Vagina (tissue), 2 donors: ENCODE results near the gene WDR45B. TPM values are rescaled to one million over a fixed set of nuclear protein-coding genes. Genes with fewer than 3 reads are reported as not detected.

ENCODE experiments used
- DNase-seq, 2 donors: peaks; one replicate each; pipeline ENCODE4 v3.0.0-alpha.2; 2017; ENCODE audit errors: extremely low spot score in 2 of 2
- H3K27ac ChIP-seq: fragments of 200-600 bp; sonication (generic); one replicate; pipeline ENCODE4 v1.5.1; 2019
- H3K27me3 ChIP-seq: fragments of 200-600 bp; sonication (generic); one replicate; pipeline ENCODE4 v1.5.1; 2019
- H3K36me3 ChIP-seq, 2 donors: fragments of 200-600 bp; sonication (generic); one replicate each; pipeline ENCODE4 v1.5.1; 2017 to 2019
- H3K4me1 ChIP-seq: fragments of 200-600 bp; sonication (generic); one replicate; pipeline ENCODE4 v1.5.1; 2019
- H3K4me3 ChIP-seq, 2 donors: fragments of 200-600 bp; sonication (generic); 1 replicate in 1 of 2; 2 replicates in 1 of 2; pipeline ENCODE4 v1.5.1; 2016 to 2019
- H3K9me3 ChIP-seq: fragments of 200-600 bp; sonication (generic); one replicate; pipeline ENCODE4 v1.5.1; 2019
- POLR2A ChIP-seq, 2 donors: fragments of 450-650 bp; IDR thresholded peaks; one replicate each; pipeline ENCODE4 v1.6.1; 2017; ENCODE audit warnings: antibody characterized with exemption in 2 of 2, mild to moderate bottlenecking in 2 of 2, moderate library complexity in 2 of 2
- POLR2AphosphoS5 ChIP-seq, 2 donors: sonication (generic); formaldehyde crosslinking; IDR thresholded peaks; one replicate each; pipeline ENCODE4 v1.9.0; 2017; ENCODE audit warnings: antibody characterized with exemption in 2 of 2, mild to moderate bottlenecking in 2 of 2, low read depth in 1 of 2; ENCODE audit not compliant: insufficient read depth in 1 of 2
- intact Hi-C: fragments of 100-400 bp; cut with DNase I; formaldehyde crosslinking; loops from one replicate; pipeline ENCODE4 v1.15.1; 2023
- microRNA-seq: library from miRNA; unstranded; fragments of <30 nt; microRNA quantifications from one replicate; pipeline ENCODE4, GENCODE V29; 2017; ENCODE audit warnings: borderline number of aligned reads, borderline replicate concordance
- small RNA-seq: library from RNA; depleted of rRNA; stranded (forward); fragments of <200 nt; gene quantifications from one replicate; pipeline ENCODE3, GENCODE V24; 2016
- total RNA-seq: library from RNA; depleted of rRNA; stranded (reverse); fragments of >200 nt; gene quantifications from one replicate; pipeline ENCODE4 v1.2.3, GENCODE V29; 2016
- TF ChIP-seq, protein P1 (sequence below), 3 experiments: fragments of 450-650 bp in 2 of 3; fragments of 200-600 bp in 1 of 3; sonication (generic) in 1 of 3; IDR thresholded peaks; one replicate each; pipeline ENCODE4 v1.5.1; 2017 to 2019; ENCODE audit warnings: antibody characterized with exemption in 3 of 3, mild to moderate bottlenecking in 2 of 3, moderate library complexity in 2 of 3

WDR45B gene
- total RNA-seq, 1 donor from 2014 or later = 86.4 TPM

DNA sequence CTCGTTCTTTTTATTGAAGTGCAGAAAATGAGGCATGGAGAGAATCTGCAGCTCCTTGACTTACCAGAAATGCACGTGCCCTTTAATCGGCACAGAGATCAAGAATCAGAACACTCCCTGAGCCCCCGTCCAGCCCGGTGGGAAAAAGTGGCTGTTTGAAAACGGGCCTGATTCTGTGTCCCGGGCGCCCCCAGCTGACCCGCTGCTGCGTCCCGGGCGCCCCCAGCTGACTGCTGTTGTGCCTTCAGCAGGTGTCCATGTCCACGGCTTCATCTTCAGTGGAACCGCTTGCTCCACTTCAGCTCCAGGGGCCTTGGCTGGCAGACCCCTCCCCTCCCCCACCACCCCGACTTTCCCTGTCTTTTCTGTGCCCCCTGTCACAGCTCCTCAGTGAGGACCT, 81.0 kb downstream of the WDR45B start:
- intact Hi-C loops = no loop called here
- H3K4me3 ChIP-seq = no peak overlapping the region
- H3K36me3 ChIP-seq = peaks cover 5 to 34% of the 10 kb centered on the region in 2 donors
- DNase-seq = no peak
- no peak overlapping the region for H3K27ac ChIP-seq
- H3K9me3 ChIP-seq = no peaks in the 10 kb centered on the region
- H3K4me1 ChIP-seq = peaks cover 18% of the 10 kb centered on the region
- no peaks in the 10 kb centered on the region for H3K27me3 ChIP-seq
- TF ChIP-seq POLR2AphosphoS5 (IDR thresholded peaks at IDR 0.05; ENCODE audit: insufficient read depth in 1 of 2, low read depth in 1 of 2) (no peak), POLR2A (IDR thresholded peaks at IDR 0.05) (no peak)
- TF ChIP-seq, protein P1, sequence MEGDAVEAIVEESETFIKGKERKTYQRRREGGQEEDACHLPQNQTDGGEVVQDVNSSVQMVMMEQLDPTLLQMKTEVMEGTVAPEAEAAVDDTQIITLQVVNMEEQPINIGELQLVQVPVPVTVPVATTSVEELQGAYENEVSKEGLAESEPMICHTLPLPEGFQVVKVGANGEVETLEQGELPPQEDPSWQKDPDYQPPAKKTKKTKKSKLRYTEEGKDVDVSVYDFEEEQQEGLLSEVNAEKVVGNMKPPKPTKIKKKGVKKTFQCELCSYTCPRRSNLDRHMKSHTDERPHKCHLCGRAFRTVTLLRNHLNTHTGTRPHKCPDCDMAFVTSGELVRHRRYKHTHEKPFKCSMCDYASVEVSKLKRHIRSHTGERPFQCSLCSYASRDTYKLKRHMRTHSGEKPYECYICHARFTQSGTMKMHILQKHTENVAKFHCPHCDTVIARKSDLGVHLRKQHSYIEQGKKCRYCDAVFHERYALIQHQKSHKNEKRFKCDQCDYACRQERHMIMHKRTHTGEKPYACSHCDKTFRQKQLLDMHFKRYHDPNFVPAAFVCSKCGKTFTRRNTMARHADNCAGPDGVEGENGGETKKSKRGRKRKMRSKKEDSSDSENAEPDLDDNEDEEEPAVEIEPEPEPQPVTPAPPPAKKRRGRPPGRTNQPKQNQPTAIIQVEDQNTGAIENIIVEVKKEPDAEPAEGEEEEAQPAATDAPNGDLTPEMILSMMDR (IDR thresholded peaks at IDR 0.05) = no peak

DNA sequence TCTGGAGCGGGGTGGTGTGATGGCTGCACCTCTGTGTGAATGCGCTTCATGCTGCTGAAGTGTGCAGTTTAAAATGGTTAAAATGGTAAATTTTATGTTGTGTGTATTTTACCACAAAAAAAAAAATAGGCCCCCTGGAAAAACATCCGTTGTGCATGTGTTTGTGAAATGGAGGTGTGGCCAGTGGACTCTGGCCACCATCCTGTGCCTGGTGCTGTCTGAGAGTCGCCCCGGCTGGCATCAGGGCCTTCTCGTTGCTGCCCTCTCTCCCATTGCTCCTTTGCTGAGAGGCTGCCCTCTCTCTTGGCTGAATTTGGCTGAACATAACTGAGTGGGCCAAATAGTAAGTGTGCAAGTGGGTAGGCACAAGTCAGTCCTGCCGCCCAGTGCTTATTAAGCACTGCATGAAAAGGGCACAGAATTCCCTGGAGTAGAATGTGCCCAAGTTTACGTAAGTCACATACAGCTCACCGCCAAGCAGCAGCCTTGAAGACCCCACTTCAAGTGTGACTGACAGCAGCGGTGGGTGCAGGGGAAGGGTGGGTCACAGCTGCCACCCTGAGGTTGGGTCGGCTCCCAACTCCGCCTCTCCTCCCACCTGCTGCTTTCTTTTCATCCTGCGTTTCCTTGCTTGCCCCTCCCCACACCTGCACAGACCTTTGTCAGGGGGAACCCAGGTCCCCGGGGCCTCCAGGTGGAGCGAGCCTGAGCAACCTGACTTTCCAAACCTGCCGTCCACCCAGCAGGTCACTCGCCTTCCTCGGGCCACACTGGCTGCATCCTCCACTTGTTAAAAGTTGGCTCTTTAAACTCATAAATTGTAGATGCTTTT, 81.9 kb downstream of the WDR45B start:
- Histone ChIP-seq H3K9me3 (no peaks in the 10 kb centered on the region), H3K4me1 (peaks cover 27% of the 10 kb centered on the region), H3K27ac (no peak overlapping the region), H3K4me3 (no peak overlapping the region), H3K27me3 (no peaks in the 10 kb centered on the region), H3K36me3 (peaks cover 5 to 25% of the 10 kb centered on the region in 2 donors)
- intact Hi-C loops = no loop called here
- no peak for TF ChIP-seq POLR2AphosphoS5 (IDR thresholded peaks at IDR 0.05; ENCODE audit: insufficient read depth in 1 of 2, low read depth in 1 of 2)
- TF ChIP-seq, protein P1 (IDR thresholded peaks at IDR 0.05) = no peak
- no peak for TF ChIP-seq POLR2A (IDR thresholded peaks at IDR 0.05)
- DNase-seq = no peak

DNA sequence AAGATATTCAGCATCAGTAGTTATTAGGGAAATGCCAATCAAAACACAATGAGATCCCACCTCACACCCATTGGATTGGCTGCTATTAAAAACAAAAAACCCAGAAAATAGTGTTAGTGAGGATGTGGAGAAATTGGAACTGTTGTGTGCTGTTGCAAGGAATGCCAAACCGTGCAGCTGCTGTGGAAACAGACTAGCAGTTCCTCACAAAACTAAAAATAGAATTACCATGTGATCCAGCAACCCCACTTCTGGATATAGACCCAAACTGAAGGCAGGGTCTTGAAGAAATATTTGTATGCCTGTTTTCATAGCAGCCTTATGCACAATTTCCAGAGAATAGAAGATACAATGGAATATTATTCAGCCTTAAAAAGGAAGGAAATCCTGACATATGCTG, 82.7 kb downstream of the WDR45B start:
- TF ChIP-seq, protein P1 (IDR thresholded peaks at IDR 0.05) = no peak
- TF ChIP-seq POLR2A (IDR thresholded peaks at IDR 0.05) = no peak
- TF ChIP-seq POLR2AphosphoS5 (IDR thresholded peaks at IDR 0.05; ENCODE audit: insufficient read depth in 1 of 2, low read depth in 1 of 2) = no peak
- Histone ChIP-seq H3K9me3 (no peaks in the 10 kb centered on the region), H3K36me3 (peaks cover 5 to 25% of the 10 kb centered on the region in 2 donors), H3K27ac (no peak overlapping the region), H3K4me3 (no peak overlapping the region), H3K4me1 (peaks cover 35% of the 10 kb centered on the region), H3K27me3 (no peaks in the 10 kb centered on the region)
- intact Hi-C loops = no loop called here
- DNase-seq = no peak

Small RNA genes lying within 50 kb of the gene (microRNA-seq; reads per million reads assigned to microRNA genes)
- gene MIR4525 = not detected

Small RNA genes lying within 50 kb of the gene (small RNA-seq; reads per million reads assigned to genes)
- gene MIR4525 = not detected

Other genes starting within 250 kb of the WDR45B start
- gene HEXD, start 230.1 kb downstream of the WDR45B start, total RNA-seq = 90.4 TPM
- gene OGFOD3, start 229.9 kb downstream of the WDR45B start, total RNA-seq = 25.5 TPM
- gene CYBC1, start 197.7 kb downstream of the WDR45B start, total RNA-seq = 51.6 TPM
- 62.6 TPM for gene NARF, start 189.7 kb downstream of the WDR45B start, total RNA-seq
- 55.5 TPM for gene FOXK2, start 128.7 kb downstream of the WDR45B start, total RNA-seq
- 29.2 TPM for gene RAB40B, start 50.3 kb upstream of the WDR45B start, total RNA-seq
- 10.6 TPM for gene FN3KRP, start 68.3 kb upstream of the WDR45B start, total RNA-seq
- gene FN3K, start 87.2 kb upstream of the WDR45B start, total RNA-seq = 5.9 TPM
- gene TBCD, start 103.6 kb upstream of the WDR45B start, total RNA-seq = 79.3 TPM
- 83.0 TPM for gene ZNF750, start 191.6 kb upstream of the WDR45B start, total RNA-seq